SK-N-SH treated with all-trans-retinoic acid at 6 μM for 48 hours (cell line): Measurements from ENCODE around the gene IL4I1.

ENCODE experiments used
- ATAC-seq: fragments of 200-7000 bp; cut with Tn5 transposase; 3 replicates; pipeline ENCODE4 v1.9.1; 2020; ENCODE audit warnings: mild to moderate bottlenecking, moderate library complexity
- ARNTL ChIP-seq: fragments of 450-650 bp; formaldehyde crosslinking; IDR thresholded peaks from 2 replicates; pipeline ENCODE4 v1.5.0; 2020; ENCODE audit warnings: low read depth, mild to moderate bottlenecking, moderate library complexity, borderline replicate concordance
- BACH2 ChIP-seq: fragments of 250-450 bp; sonication (Bioruptor Pico); IDR thresholded peaks from 2 replicates; pipeline ENCODE4 v1.9.0; 2021; ENCODE audit warnings: mild to moderate bottlenecking, borderline replicate concordance
- ESRRG ChIP-seq: fragments of 250-450 bp; sonication (Bioruptor Pico); IDR thresholded peaks from 2 replicates; pipeline ENCODE4 v1.6.1; 2021; ENCODE audit warnings: mild to moderate bottlenecking
- GLIS3 ChIP-seq: fragments of 250-450 bp; sonication (Bioruptor Pico); IDR thresholded peaks from 2 replicates; pipeline ENCODE4 v1.5.0; 2020; ENCODE audit warnings: mild to moderate bottlenecking, moderate library complexity
- ISL1 ChIP-seq: fragments of 250-450 bp; sonication (Bioruptor Pico); IDR thresholded peaks from 2 replicates; pipeline ENCODE4 v2.1.2; 2022; ENCODE audit warnings: mild to moderate bottlenecking, moderate library complexity
- OSR1 ChIP-seq: fragments of 250-450 bp; sonication (Bioruptor Pico); IDR thresholded peaks from 2 replicates; pipeline ENCODE4 v1.8.0; 2022; ENCODE audit warnings: moderate library complexity, mild to moderate bottlenecking, inconsistent platforms
- PPARA ChIP-seq: fragments of 250-450 bp; sonication (Bioruptor Pico); IDR thresholded peaks from 2 replicates; pipeline ENCODE4 v1.5.0; 2020; ENCODE audit warnings: mild to moderate bottlenecking, borderline replicate concordance
- RARB ChIP-seq: fragments of 250-450 bp; sonication (Bioruptor Pico); IDR thresholded peaks from 2 replicates; pipeline ENCODE4 v1.8.0; 2021; ENCODE audit warnings: mild to moderate bottlenecking, moderate library complexity
- TOX ChIP-seq: fragments of 250-450 bp; sonication (Bioruptor Pico); IDR thresholded peaks from 2 replicates; pipeline ENCODE4 v1.8.0; 2021; ENCODE audit warnings: mild to moderate bottlenecking, moderate library complexity, borderline replicate concordance
- ZFP30 ChIP-seq: fragments of 450-650 bp; formaldehyde crosslinking; IDR thresholded peaks from 2 replicates; pipeline ENCODE4 v1.5.0; 2022; ENCODE audit warnings: mild to moderate bottlenecking, moderate library complexity
- ZNF565 ChIP-seq: fragments of 450-650 bp; formaldehyde crosslinking; conservative IDR thresholded peaks from 2 replicates; pipeline ENCODE4 v1.5.0; 2020; ENCODE audit warnings: low read depth, mild to moderate bottlenecking, moderate library complexity
- ZNF70 ChIP-seq: fragments of 450-650 bp; formaldehyde crosslinking; IDR thresholded peaks from 2 replicates; pipeline ENCODE4 v1.5.0; 2020; ENCODE audit warnings: mild to moderate bottlenecking, moderate library complexity
- ZNF8 ChIP-seq: fragments of 450-650 bp; formaldehyde crosslinking; IDR thresholded peaks from 2 replicates; pipeline ENCODE4 v1.5.0; 2020; ENCODE audit warnings: mild to moderate bottlenecking, moderate library complexity
- TF ChIP-seq, protein P1 (sequence below): fragments of 250-450 bp; sonication (Bioruptor Pico); IDR thresholded peaks from 2 replicates; pipeline ENCODE4 v1.5.1; 2021; ENCODE audit warnings: mild to moderate bottlenecking, moderate library complexity
- TF ChIP-seq, protein P2 (sequence below): fragments of 250-450 bp; sonication (Bioruptor Pico); IDR thresholded peaks from 2 replicates; pipeline ENCODE4 v1.8.0; 2021; ENCODE audit warnings: low read depth, mild to moderate bottlenecking, moderate library complexity, borderline replicate concordance
- TF ChIP-seq, protein P3 (sequence below): fragments of 250-450 bp; sonication (Bioruptor Pico); IDR thresholded peaks from 2 replicates; pipeline ENCODE4 v1.5.1; 2020; ENCODE audit warnings: low read depth, mild to moderate bottlenecking, moderate library complexity
- TF ChIP-seq, protein P4 (sequence below): fragments of 250-450 bp; sonication (Bioruptor Pico); IDR thresholded peaks from 2 replicates; pipeline ENCODE4 v1.8.0; 2020; ENCODE audit warnings: mild to moderate bottlenecking, moderate library complexity, borderline replicate concordance
- TF ChIP-seq, protein P5 (sequence below): fragments of 250-450 bp; sonication (Bioruptor Pico); IDR thresholded peaks from 2 replicates; pipeline ENCODE4 v1.5.0; 2020; ENCODE audit warnings: mild to moderate bottlenecking, moderate library complexity

The IL4I1 gene

DNA sequence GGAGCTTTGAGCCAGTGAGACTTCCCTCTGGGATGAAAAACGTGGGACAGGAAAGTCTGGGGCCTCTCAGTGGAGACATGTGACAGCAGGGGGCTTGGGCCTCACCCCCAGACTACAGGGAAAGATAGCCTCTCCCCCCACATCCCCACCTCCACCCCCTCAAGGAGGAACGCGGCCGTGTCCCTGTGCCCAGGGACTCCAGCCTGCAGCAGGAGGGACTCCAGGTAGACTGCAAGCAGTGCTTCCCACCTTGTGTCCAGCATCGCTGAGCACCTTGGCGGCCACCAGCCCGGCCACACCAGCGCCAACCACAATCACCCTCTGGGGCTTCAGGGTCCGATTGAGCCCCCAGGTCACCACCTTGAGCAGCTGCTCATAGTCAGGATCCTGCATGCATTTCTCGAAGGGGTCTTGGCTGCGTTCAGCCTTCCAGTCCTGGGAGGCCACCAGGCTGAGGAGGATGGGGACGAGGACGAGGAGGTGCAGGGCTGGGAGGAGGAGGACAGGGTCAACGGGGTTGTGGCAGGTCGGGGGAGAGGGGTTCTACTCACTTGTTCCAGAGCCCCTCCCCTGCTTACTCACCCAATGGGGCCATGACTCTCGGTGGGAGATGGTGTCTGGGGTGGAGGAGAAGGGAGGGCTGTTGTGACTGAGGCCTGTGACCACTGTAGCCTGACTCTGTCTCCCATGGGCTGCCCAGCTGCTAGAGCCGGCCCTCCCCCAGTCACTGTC is 955 bp downstream of the IL4I1 start:
- ATAC-seq = no peak
- TF ChIP-seq, protein P1, sequence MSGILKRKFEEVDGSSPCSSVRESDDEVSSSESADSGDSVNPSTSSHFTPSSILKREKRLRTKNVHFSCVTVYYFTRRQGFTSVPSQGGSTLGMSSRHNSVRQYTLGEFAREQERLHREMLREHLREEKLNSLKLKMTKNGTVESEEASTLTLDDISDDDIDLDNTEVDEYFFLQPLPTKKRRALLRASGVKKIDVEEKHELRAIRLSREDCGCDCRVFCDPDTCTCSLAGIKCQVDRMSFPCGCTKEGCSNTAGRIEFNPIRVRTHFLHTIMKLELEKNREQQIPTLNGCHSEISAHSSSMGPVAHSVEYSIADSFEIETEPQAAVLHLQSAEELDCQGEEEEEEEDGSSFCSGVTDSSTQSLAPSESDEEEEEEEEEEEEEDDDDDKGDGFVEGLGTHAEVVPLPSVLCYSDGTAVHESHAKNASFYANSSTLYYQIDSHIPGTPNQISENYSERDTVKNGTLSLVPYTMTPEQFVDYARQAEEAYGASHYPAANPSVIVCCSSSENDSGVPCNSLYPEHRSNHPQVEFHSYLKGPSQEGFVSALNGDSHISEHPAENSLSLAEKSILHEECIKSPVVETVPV (CRISPR knock-in tag) = no peak
- TF ChIP-seq GLIS3 (no peak), ZNF70 (CRISPR knock-in tag) (no peak), ZNF8 (CRISPR knock-in tag) (no peak), BACH2 (CRISPR knock-in tag) (no peak), ISL1 (CRISPR knock-in tag) (no peak), ESRRG (CRISPR knock-in tag) (no peak), ARNTL (CRISPR knock-in tag) (no peak), TOX (CRISPR knock-in tag) (no peak), ZNF565 (CRISPR knock-in tag) (no peak)
- TF ChIP-seq, protein P2, sequence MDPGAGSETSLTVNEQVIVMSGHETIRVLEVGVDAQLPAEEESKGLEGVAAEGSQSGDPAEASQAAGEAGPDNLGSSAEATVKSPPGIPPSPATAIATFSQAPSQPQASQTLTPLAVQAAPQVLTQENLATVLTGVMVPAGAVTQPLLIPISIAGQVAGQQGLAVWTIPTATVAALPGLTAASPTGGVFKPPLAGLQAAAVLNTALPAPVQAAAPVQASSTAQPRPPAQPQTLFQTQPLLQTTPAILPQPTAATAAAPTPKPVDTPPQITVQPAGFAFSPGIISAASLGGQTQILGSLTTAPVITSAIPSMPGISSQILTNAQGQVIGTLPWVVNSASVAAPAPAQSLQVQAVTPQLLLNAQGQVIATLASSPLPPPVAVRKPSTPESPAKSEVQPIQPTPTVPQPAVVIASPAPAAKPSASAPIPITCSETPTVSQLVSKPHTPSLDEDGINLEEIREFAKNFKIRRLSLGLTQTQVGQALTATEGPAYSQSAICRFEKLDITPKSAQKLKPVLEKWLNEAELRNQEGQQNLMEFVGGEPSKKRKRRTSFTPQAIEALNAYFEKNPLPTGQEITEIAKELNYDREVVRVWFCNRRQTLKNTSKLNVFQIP (CRISPR knock-in tag) = no peak
- TF ChIP-seq, protein P3, sequence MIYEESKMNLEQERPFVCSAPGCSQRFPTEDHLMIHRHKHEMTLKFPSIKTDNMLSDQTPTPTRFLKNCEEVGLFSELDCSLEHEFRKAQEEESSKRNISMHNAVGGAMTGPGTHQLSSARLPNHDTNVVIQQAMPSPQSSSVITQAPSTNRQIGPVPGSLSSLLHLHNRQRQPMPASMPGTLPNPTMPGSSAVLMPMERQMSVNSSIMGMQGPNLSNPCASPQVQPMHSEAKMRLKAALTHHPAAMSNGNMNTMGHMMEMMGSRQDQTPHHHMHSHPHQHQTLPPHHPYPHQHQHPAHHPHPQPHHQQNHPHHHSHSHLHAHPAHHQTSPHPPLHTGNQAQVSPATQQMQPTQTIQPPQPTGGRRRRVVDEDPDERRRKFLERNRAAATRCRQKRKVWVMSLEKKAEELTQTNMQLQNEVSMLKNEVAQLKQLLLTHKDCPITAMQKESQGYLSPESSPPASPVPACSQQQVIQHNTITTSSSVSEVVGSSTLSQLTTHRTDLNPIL (CRISPR knock-in tag) = no peak
- TF ChIP-seq, all 23 proteins: peak for 0

DNA sequence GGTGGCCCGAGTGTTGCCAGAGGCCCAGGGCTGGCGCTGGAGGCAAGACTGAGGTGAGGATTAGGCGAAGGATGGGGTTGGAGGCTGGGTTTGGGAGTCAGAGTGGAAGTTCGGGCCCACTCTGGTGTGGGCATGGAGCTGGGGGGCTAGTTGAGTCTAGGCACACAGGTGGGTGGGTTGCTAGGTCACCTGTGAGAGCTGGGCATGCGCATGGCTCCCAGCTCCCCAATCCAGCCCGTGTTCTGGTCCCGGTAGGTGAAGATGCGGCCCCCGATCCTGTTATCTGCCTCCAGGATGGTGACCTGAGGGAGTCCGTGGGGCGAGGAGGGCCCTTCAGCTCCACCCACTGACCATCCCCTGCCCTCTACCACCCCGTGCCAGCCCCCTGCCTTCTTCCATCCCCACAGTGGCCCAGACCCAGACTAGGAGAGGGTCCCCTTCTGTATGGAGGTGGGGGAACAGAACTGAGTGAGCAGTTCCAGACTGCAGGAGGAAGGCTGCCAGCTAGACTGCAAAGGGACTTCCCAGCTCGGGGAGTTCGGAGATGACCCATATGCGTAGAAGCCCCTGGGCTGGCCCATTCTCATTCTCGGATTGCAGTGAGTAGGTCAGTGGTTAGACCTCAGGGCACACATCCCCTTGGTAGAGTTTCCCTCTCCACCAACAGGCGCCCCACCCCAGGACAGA is 1.7 kb downstream of the IL4I1 start:
- no peak for ATAC-seq

More for the DNA sequence above, 1.7 kb downstream of the IL4I1 start:
- TF ChIP-seq ESRRG (CRISPR knock-in tag) = no peak
- TF ChIP-seq, protein P4, sequence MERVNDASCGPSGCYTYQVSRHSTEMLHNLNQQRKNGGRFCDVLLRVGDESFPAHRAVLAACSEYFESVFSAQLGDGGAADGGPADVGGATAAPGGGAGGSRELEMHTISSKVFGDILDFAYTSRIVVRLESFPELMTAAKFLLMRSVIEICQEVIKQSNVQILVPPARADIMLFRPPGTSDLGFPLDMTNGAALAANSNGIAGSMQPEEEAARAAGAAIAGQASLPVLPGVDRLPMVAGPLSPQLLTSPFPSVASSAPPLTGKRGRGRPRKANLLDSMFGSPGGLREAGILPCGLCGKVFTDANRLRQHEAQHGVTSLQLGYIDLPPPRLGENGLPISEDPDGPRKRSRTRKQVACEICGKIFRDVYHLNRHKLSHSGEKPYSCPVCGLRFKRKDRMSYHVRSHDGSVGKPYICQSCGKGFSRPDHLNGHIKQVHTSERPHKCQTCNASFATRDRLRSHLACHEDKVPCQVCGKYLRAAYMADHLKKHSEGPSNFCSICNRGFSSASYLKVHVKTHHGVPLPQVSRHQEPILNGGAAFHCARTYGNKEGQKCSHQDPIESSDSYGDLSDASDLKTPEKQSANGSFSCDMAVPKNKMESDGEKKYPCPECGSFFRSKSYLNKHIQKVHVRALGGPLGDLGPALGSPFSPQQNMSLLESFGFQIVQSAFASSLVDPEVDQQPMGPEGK (CRISPR knock-in tag) = no peak
- TF ChIP-seq TOX (CRISPR knock-in tag) = no peak
- no peak for TF ChIP-seq ARNTL (CRISPR knock-in tag)
- TF ChIP-seq PPARA = no peak
- TF ChIP-seq ZNF8 (CRISPR knock-in tag) = no peak
- no peak for TF ChIP-seq OSR1
- TF ChIP-seq, protein P5, sequence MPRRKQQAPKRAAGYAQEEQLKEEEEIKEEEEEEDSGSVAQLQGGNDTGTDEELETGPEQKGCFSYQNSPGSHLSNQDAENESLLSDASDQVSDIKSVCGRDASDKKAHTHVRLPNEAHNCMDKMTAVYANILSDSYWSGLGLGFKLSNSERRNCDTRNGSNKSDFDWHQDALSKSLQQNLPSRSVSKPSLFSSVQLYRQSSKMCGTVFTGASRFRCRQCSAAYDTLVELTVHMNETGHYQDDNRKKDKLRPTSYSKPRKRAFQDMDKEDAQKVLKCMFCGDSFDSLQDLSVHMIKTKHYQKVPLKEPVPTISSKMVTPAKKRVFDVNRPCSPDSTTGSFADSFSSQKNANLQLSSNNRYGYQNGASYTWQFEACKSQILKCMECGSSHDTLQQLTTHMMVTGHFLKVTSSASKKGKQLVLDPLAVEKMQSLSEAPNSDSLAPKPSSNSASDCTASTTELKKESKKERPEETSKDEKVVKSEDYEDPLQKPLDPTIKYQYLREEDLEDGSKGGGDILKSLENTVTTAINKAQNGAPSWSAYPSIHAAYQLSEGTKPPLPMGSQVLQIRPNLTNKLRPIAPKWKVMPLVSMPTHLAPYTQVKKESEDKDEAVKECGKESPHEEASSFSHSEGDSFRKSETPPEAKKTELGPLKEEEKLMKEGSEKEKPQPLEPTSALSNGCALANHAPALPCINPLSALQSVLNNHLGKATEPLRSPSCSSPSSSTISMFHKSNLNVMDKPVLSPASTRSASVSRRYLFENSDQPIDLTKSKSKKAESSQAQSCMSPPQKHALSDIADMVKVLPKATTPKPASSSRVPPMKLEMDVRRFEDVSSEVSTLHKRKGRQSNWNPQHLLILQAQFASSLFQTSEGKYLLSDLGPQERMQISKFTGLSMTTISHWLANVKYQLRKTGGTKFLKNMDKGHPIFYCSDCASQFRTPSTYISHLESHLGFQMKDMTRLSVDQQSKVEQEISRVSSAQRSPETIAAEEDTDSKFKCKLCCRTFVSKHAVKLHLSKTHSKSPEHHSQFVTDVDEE = no peak
- no peak for TF ChIP-seq RARB
- TF ChIP-seq, protein P2 (CRISPR knock-in tag) = no peak
- TF ChIP-seq ZNF70 (CRISPR knock-in tag) = no peak
- TF ChIP-seq ZFP30 (CRISPR knock-in tag) = no peak
- TF ChIP-seq, protein P1 (CRISPR knock-in tag) = no peak
- no peak for TF ChIP-seq BACH2 (CRISPR knock-in tag)
- TF ChIP-seq, protein P3 (CRISPR knock-in tag) = no peak
- no peak for TF ChIP-seq GLIS3
